Activated CD4-positive, alpha-beta T cell treated with anti-CD3 and anti-CD28 coated beads, Interleukin-2, amount 10 ng/mL, durations not matched to agents 24 days and 14 days (primary cell): ENCODE results near the gene PGS1. TPM values are rescaled to one million over a fixed set of nuclear protein-coding genes. Genes with fewer than 3 reads are reported as not detected.

Experiments
- DNase-seq: peaks from one replicate; pipeline ENCODE4 v3.0.0; 2022
- H3K27ac Mint-ChIP-seq: one replicate; pipeline ENCODE4 v1.8.0; 2022; ENCODE audit warnings: mild to moderate bottlenecking, mixed read lengths
- H3K27me3 Mint-ChIP-seq: one replicate; pipeline ENCODE4 v1.8.0; 2022; ENCODE audit warnings: mixed read lengths
- H3K36me3 Mint-ChIP-seq: one replicate; pipeline ENCODE4 v1.8.0; 2022; ENCODE audit warnings: low read depth, mild to moderate bottlenecking, mixed read lengths
- H3K4me1 Mint-ChIP-seq: one replicate; pipeline ENCODE4 v1.8.0; 2021; ENCODE audit warnings: mixed read lengths
- H3K4me3 Mint-ChIP-seq: one replicate; pipeline ENCODE4 v1.8.0; 2022; ENCODE audit warnings: mild to moderate bottlenecking, moderate library complexity, mixed read lengths
- H3K9me3 Mint-ChIP-seq: one replicate; pipeline ENCODE4 v1.8.0; 2021; ENCODE audit warnings: mixed read lengths
- intact Hi-C: fragments of 100-400 bp; cut with micrococcal nuclease; formaldehyde crosslinking; loops from one replicate; pipeline ENCODE4 v1.15.1; 2023
- total RNA-seq: library from RNA; stranded (reverse); gene quantifications from 2 replicates; pipeline ENCODE4 v1.2.3, GENCODE V29; 2022

Gene PGS1
- total RNA-seq, 1 donor from 2014 or later: 67.8 TPM

GRCh38 chr17:78343187-78343542 lies 35.3 kb upstream of the PGS1 start:
- H3K9me3 Mint-ChIP-seq: no peaks in the 10 kb centered on the region
- peak overlapping the region; percentile 87 for H3K27ac Mint-ChIP-seq
- H3K36me3 Mint-ChIP-seq: no peaks in the 10 kb centered on the region
- H3K4me1 Mint-ChIP-seq: peaks cover 54% of the 10 kb centered on the region
- DNase-seq: peak; percentile 78
- H3K27me3 Mint-ChIP-seq: peaks cover 6% of the 10 kb centered on the region
- H3K4me3 Mint-ChIP-seq: peak overlapping the region; percentile 71
- intact Hi-C loops: loop anchor here (1.0 kb wide), 1 partner anchor 12 kb away; no protein-coding TSS in a partner anchor

DNA sequence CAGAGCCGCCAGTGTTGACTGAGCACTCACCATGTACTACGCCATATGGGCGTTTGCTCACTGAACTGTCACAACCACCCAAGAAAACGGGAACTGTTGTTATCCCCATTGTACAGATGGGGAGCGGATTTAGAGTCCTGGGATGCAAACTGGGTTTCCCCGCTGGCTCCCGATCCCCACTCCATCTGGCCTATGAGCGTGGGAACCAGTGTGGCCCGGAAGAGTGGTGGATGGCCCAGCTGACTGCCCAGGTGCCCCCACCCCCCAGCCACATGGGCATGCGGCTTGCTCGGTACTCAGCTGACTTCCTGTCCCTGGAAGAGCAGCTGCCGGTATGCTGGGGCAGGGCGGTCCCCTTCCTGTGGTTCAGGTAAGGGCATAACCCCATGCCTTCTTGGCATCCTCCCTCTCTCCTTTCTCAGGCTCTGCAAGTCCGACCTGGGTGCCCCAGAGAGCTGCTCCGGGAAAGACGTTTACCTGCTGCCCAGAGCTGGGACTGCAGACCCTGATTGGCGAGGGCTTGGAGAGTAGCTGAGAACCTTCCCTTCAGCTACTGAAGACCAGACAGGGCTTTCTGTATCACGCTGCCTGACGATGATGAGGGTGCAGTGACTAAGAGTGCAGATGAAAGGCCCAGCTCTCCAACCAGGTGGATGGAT lies 34.8 kb upstream of the PGS1 start:
- H3K27me3 Mint-ChIP-seq: peaks cover 6% of the 10 kb centered on the region
- no peaks in the 10 kb centered on the region for H3K9me3 Mint-ChIP-seq
- no peaks in the 10 kb centered on the region for H3K36me3 Mint-ChIP-seq
- H3K4me3 Mint-ChIP-seq: peak overlapping the region; percentile 71
- H3K27ac Mint-ChIP-seq: peak overlapping the region; percentile 87
- H3K4me1 Mint-ChIP-seq: peaks cover 59% of the 10 kb centered on the region
- peak; percentile 93 for DNase-seq
- intact Hi-C loops: loop anchor here (1.0 kb wide), 1 partner anchor 12 kb away; no protein-coding TSS in a partner anchor

- DNase-seq: peak; percentile 58
- Mint-ChIP-seq H3K36me3 (no peaks in the 10 kb centered on the region), H3K4me3 (peak overlapping the region; percentile 4), H3K27ac (no peak overlapping the region), H3K9me3 (no peaks in the 10 kb centered on the region), H3K27me3 (peaks cover 6% of the 10 kb centered on the region), H3K4me1 (peaks cover 58% of the 10 kb centered on the region)
- intact Hi-C loops: no loop called here
Measured at GRCh38 chr17:78344666-78345065, 33.8 kb upstream of the PGS1 start.

GRCh38 chr17:78345172-78345571 lies 33.3 kb upstream of the PGS1 start:
- intact Hi-C loops: no loop called here
- Mint-ChIP-seq H3K4me3 (no peak overlapping the region), H3K36me3 (no peaks in the 10 kb centered on the region), H3K27me3 (peaks cover 4% of the 10 kb centered on the region), H3K27ac (peak overlapping the region; percentile 14), H3K9me3 (no peaks in the 10 kb centered on the region), H3K4me1 (peaks cover 58% of the 10 kb centered on the region)
- DNase-seq: peak; percentile 56

DNA sequence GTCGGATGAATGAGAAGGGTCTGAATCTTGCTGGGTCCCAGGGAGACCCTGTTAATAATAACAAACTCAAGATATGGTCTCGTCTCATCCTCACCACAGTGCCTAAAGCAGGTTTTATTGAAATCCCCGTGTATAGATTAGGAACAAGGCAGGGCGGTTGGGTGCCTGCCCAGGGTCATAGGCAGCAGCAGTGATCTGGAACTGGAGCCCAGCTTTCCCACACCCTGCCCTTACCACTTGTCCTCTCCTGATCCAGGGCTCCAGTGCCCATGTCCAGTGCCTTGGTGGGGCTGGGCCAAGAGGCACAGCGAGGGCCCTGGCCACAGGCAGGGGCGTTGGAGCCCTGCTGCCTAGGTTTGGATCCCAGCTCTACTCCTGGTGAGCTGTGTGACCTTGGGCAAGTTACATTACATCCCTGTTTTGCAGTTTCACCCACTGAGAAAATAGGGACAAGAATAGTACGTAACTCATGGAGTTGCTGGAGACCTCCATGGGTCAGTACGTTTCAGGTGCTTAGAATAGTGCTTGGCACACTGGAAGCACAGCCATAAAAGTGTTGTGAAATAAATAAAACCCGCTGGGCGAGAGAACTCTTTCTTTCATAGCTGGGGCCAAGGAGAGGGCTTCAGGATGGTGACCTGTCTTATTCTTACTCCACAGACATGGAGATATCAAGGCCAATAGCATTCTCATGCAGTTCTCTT lies 32.5 kb upstream of the PGS1 start:
- Mint-ChIP-seq H3K9me3 (no peaks in the 10 kb centered on the region), H3K36me3 (no peaks in the 10 kb centered on the region), H3K27me3 (no peaks in the 10 kb centered on the region), H3K27ac (no peak overlapping the region), H3K4me1 (peaks cover 61% of the 10 kb centered on the region), H3K4me3 (no peak overlapping the region)
- DNase-seq: no peak
- intact Hi-C loops: no loop called here

- H3K9me3 Mint-ChIP-seq: no peaks in the 10 kb centered on the region
- no peak overlapping the region for H3K4me3 Mint-ChIP-seq
- no peaks in the 10 kb centered on the region for H3K36me3 Mint-ChIP-seq
- no peak overlapping the region for H3K27ac Mint-ChIP-seq
- no peak for DNase-seq
- intact Hi-C loops: no loop called here
- H3K4me1 Mint-ChIP-seq: peaks cover 62% of the 10 kb centered on the region
- no peaks in the 10 kb centered on the region for H3K27me3 Mint-ChIP-seq
Measured at GRCh38 chr17:78346605-78347250, 31.7 kb upstream of the PGS1 start.

DNA sequence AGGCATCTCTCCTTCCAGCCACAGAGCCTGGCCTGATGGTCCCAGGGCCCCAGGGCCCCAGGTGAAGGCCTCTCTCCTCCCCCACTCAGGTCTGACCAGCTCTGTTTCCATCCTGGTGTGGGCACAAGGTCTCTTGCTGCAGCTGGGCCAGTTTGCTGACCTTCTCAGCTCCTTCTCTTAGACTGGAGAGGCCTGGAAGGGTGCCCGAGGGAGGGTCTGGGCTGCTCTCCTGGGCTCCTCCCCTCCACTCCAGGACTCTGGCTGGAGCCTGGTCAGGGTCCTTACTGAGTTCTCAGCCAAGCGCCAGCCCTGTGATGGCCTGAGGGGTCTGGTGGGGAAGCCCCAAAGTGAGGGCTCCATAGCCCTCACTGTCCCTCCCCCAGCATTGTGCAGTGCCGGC lies 31.0 kb upstream of the PGS1 start:
- no peak for DNase-seq
- Mint-ChIP-seq H3K4me1 (peaks cover 67% of the 10 kb centered on the region), H3K9me3 (no peaks in the 10 kb centered on the region), H3K27ac (no peak overlapping the region), H3K36me3 (no peaks in the 10 kb centered on the region), H3K4me3 (no peak overlapping the region), H3K27me3 (no peaks in the 10 kb centered on the region)
- intact Hi-C loops: no loop called here

DNA sequence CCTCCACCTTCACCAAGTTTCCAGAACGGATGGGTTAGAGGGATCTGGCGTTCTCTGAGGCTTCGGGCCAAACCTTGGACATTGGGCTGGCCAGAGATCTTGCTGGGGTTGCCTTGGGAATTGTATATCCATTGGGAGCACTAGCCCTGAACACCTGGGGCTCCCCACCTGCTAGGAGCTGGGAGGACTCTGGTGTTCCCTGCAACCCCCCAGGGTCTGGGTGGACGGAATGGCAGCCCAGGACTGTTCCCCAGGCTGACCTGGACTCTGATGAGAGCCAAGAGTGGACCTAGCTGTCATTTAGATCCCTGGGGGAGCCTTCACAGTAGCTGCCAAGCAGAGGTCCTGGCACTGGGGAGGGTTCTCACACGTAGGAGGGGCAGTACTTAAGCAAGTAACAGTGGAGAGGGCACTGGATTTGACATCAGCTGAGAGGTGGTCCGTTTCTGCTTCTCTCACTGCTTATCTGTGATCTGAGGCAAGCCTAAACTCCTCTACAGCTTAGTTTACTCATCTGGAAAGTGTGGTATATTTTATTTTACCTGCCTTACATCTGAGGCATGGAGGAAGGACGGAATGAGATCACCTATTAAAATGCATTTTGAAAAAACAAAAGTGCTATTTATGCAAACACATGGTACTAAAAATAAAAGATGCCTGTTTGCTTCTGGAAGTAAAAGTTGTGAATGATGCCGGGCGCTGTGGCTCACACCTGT lies 30.2 kb upstream of the PGS1 start:
- peaks cover 62% of the 10 kb centered on the region for H3K4me1 Mint-ChIP-seq
- intact Hi-C loops: no loop called here
- H3K27me3 Mint-ChIP-seq: no peaks in the 10 kb centered on the region
- no peak overlapping the region for H3K4me3 Mint-ChIP-seq
- H3K27ac Mint-ChIP-seq: no peak overlapping the region
- no peaks in the 10 kb centered on the region for H3K36me3 Mint-ChIP-seq
- DNase-seq: no peak
- no peaks in the 10 kb centered on the region for H3K9me3 Mint-ChIP-seq

DNA sequence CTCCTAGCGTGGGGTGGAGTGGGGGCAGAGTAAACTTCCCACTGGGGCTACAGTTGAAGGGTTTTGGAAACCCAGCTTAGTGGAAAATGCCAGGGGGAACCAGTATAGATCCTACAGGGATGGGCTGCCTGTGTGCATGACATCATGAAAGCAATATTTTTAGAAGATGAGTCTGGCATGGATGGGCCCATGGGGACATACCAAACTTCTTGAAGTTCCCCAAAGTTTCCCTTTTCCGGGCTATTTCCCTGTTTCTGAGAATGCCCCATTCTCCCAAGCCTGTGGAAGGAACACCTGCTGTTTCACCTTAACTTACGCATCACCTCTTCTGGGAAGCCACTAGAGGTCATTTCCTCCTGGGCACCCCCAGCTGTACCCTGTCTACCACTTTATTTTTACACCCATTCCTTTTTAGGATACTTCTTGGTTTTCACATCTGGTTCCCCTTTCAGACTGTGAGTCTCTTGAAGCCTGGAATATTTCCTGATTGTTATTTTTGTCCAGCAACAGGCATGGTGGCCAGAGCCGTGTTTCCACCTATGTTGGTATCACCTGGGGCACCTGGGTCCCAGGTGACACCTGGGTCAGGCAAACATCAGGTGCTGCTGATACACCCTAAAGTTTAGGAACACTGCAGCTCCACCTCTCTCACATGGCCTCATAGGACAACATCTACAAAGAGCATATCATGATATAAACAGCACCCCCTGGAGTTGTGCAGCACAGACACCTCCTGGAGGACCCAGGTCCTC lies 28.4 kb upstream of the PGS1 start:
- Mint-ChIP-seq H3K27ac (no peak overlapping the region), H3K4me3 (no peak overlapping the region), H3K36me3 (peaks cover 10% of the 10 kb centered on the region), H3K27me3 (no peaks in the 10 kb centered on the region), H3K4me1 (peaks cover 62% of the 10 kb centered on the region), H3K9me3 (no peaks in the 10 kb centered on the region)
- intact Hi-C loops: no loop called here
- DNase-seq: no peak

DNA sequence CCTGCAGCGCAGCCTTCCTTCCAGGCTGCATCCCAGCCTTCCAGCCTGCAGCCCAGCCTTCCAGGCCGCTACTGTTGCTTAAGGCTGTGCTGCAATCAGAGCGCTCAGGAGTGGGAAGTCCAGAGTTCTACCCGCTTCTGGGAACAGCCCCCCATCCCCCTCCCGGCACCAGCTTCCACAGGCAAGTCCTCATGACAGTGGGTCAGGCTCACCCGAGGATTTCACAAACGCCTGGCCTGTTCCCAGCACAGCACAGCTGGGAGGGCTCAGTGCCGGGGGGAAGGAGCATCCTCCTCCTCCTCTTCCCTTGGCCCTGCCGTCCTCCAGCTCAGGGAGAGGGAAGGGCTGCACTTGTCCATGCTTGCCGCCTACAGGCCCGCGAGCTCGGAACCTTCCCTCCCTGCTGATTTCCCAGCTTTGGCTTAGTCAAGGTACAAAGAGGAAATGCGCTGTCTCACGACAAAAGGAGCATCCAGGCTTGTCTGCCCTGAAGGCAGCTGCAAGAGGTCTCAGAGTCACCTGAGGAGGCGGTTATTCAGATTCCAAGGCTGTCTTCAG lies 26.9 kb upstream of the PGS1 start:
- H3K4me1 Mint-ChIP-seq: peaks cover 66% of the 10 kb centered on the region
- intact Hi-C loops: no loop called here
- peak overlapping the region; percentile 41 for H3K27ac Mint-ChIP-seq
- no peak for DNase-seq
- H3K9me3 Mint-ChIP-seq: no peaks in the 10 kb centered on the region
- H3K4me3 Mint-ChIP-seq: no peak overlapping the region
- H3K36me3 Mint-ChIP-seq: peaks cover 24% of the 10 kb centered on the region
- H3K27me3 Mint-ChIP-seq: no peaks in the 10 kb centered on the region

- no peak for DNase-seq
- no peaks in the 10 kb centered on the region for H3K27me3 Mint-ChIP-seq
- peak overlapping the region; percentile 70 for H3K4me3 Mint-ChIP-seq
- peaks cover 46% of the 10 kb centered on the region for H3K36me3 Mint-ChIP-seq
- H3K9me3 Mint-ChIP-seq: no peaks in the 10 kb centered on the region
- intact Hi-C loops: no loop called here
- peaks cover 58% of the 10 kb centered on the region for H3K4me1 Mint-ChIP-seq
- H3K27ac Mint-ChIP-seq: peak overlapping the region; percentile 75
Measured at GRCh38 chr17:78353834-78354233, 24.6 kb upstream of the PGS1 start.

DNA sequence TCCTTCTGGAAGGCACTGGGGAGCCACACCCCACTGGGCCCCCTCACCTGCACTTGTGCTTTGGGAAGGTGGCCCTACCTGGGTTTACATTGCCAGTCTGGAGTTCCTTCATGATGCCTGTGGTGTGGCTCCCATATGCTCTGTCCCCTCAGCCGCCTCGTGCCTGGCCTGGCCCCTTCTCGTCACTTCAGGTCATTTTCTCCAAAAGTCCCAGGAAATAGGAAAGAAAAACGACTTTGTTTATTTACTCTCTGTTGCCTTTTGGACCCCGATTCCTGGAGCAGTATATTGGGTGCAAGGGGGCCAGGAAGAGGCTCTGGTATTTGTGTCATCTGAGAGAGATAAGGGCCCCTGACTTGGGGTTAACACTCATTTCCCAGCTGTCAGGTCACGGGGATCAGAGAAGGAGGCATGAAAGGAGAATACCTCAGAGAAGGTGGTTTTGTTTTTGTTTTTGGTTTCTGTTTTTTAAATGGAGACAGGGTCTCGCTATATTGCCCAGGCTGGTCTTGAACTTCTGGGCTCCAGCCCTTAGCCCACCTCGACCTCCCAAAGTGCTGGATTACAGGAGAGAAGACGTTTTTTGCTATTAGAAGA lies 23.3 kb upstream of the PGS1 start:
- peak overlapping the region; percentile 95 for H3K27ac Mint-ChIP-seq
- H3K36me3 Mint-ChIP-seq: peaks cover 49% of the 10 kb centered on the region
- H3K4me3 Mint-ChIP-seq: peak overlapping the region; percentile 92
- H3K4me1 Mint-ChIP-seq: peaks cover 53% of the 10 kb centered on the region
- no peaks in the 10 kb centered on the region for H3K9me3 Mint-ChIP-seq
- no peaks in the 10 kb centered on the region for H3K27me3 Mint-ChIP-seq
- intact Hi-C loops: loop anchor here (1.0 to 5.0 kb wide), 4 partner anchors 12 to 893 kb away; partner anchors contain the start of gene TMC6
- DNase-seq: peak; percentile 88

DNA sequence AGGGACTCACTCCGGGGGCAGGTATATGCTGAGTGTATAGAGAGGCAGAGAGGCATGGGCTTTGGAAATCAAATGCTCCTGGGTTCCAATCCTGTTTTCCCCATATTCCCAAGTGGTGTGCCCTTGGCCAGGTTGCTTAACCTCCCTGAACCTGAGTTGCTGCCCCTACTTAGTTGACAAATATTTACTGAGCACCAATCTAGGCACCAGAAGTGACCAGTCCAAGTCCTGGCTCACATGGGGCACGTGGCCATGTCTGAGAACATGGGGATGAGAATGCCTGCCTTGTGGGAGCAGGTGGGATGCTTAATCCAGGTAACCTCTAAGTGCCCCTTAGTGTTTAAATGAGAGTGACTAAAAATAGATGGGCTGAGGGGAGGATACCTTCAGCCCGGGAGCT lies 22.7 kb upstream of the PGS1 start:
- H3K4me1 Mint-ChIP-seq: peaks cover 48% of the 10 kb centered on the region
- no peak for DNase-seq
- no peaks in the 10 kb centered on the region for H3K27me3 Mint-ChIP-seq
- H3K36me3 Mint-ChIP-seq: peaks cover 49% of the 10 kb centered on the region
- peak overlapping the region; percentile 95 for H3K27ac Mint-ChIP-seq
- peak overlapping the region; percentile 92 for H3K4me3 Mint-ChIP-seq
- H3K9me3 Mint-ChIP-seq: no peaks in the 10 kb centered on the region
- intact Hi-C loops: loop anchor here (1.0 to 5.0 kb wide), 5 partner anchors 12 to 893 kb away; partner anchors contain the start of gene TMC6
